ENCODE data around the gene KREMEN2. TPM values are rescaled to one million over a fixed set of nuclear protein-coding genes. Genes with fewer than 3 reads are reported as not detected.

KREMEN2 gene
- total RNA-seq, 1 donor from 2014 or later: not detected

Other genes with a start within 250 kb of the KREMEN2 start
- gene PRSS27, start 244.1 kb upstream of the KREMEN2 start, total RNA-seq: 0.48 TPM
- 505 TPM for gene SRRM2, start 211.6 kb upstream of the KREMEN2 start, total RNA-seq
- gene ELOB, start 187.0 kb upstream of the KREMEN2 start, total RNA-seq: 212 TPM
- gene PRSS33, start 176.7 kb upstream of the KREMEN2 start, total RNA-seq: not detected
- gene PRSS41, start 165.8 kb upstream of the KREMEN2 start, total RNA-seq: not detected
- gene PRSS21, start 147.0 kb upstream of the KREMEN2 start, total RNA-seq: not detected
- not detected for gene ZG16B, start 134.0 kb upstream of the KREMEN2 start, total RNA-seq
- not detected for gene PRSS22, start 106.1 kb upstream of the KREMEN2 start, total RNA-seq
- 21.5 TPM for gene FLYWCH2, start 81.1 kb upstream of the KREMEN2 start, total RNA-seq
- gene FLYWCH1, start 52.3 kb upstream of the KREMEN2 start, total RNA-seq: 32.0 TPM
- 4.5 TPM for gene PAQR4, start 5.1 kb downstream of the KREMEN2 start, total RNA-seq
- gene PKMYT1, start 16.2 kb downstream of the KREMEN2 start, total RNA-seq: 0.58 TPM
- gene CLDN9, start 48.6 kb downstream of the KREMEN2 start, total RNA-seq: not detected
- gene CLDN6, start 53.9 kb downstream of the KREMEN2 start, total RNA-seq: not detected
- 84.8 TPM for gene TNFRSF12A, start 56.1 kb downstream of the KREMEN2 start, total RNA-seq
- gene HCFC1R1, start 59.7 kb downstream of the KREMEN2 start, total RNA-seq: 26.5 TPM
- 20.6 TPM for gene THOC6, start 59.8 kb downstream of the KREMEN2 start, total RNA-seq
- gene BICDL2, start 72.7 kb downstream of the KREMEN2 start, total RNA-seq: not detected
- gene MMP25, start 82.3 kb downstream of the KREMEN2 start, total RNA-seq: 21.6 TPM
- 36.0 TPM for gene IL32, start 101.4 kb downstream of the KREMEN2 start, total RNA-seq
- gene ZSCAN10, start 135.0 kb downstream of the KREMEN2 start, total RNA-seq: not detected
- 6.1 TPM for gene ZNF205, start 148.3 kb downstream of the KREMEN2 start, total RNA-seq
- gene ZNF213, start 170.8 kb downstream of the KREMEN2 start, total RNA-seq: 6.0 TPM
- gene OR1F1, start 223.9 kb downstream of the KREMEN2 start, total RNA-seq: not detected